HEK293 (cell line): ENCODE data around the gene F2R.

Experiments used
- CTCF ChIA-PET: fragments of 350-600 bp; formaldehyde crosslinking; extraction: SDS; loops from one replicate; lab custom pipeline; 2021; ENCODE audit warnings: antibody characterized with exemption; lab: Yijun Ruan, JAX
- POLR2A ChIA-PET: fragments of 300-600 bp; formaldehyde crosslinking; extraction: SDS; loops from one replicate; lab custom pipeline; 2020; ENCODE audit warnings: antibody characterized with exemption, inconsistent platforms; lab: Yijun Ruan, JAX
- H3K27ac ChIP-seq: fragments of 200-500 bp; sonication (Bioruptor generic); 2 replicates; pipeline ENCODE4 v1.5.1; 2014; ENCODE audit warnings: low read depth, low read length, control low read depth, inconsistent platforms; ENCODE audit errors: extremely low read depth
- H3K36me3 ChIP-seq, 2 experiments: fragments of 200-500 bp in 1 of 2; sonication (Bioruptor generic) in 1 of 2; 1 replicate in 1 of 2; 2 replicates in 1 of 2; pipeline ENCODE4 v1.5.1; 2014 to 2017; ENCODE audit warnings: inconsistent platforms in 2 of 2, low read length in 2 of 2; ENCODE audit not compliant: control insufficient read depth in 2 of 2, insufficient read depth in 1 of 2
- H3K4me1 ChIP-seq: fragments of 200-500 bp; sonication (Bioruptor generic); 2 replicates; pipeline ENCODE4 v1.5.1; 2014; ENCODE audit warnings: mild to moderate bottlenecking, low read length, inconsistent platforms; ENCODE audit not compliant: control insufficient read depth, insufficient read depth
- H3K4me3 ChIP-seq: 2 replicates; pipeline ENCODE4 v1.5.1; 2011; ENCODE audit warnings: low read depth, mild to moderate bottlenecking, control low read depth, low read length, moderate library complexity
- H3K9me3 ChIP-seq: fragments of 200-500 bp; sonication (Bioruptor generic); 2 replicates; pipeline ENCODE4 v1.5.1; 2014; ENCODE audit warnings: low read depth, low read length, inconsistent platforms; ENCODE audit not compliant: control insufficient read depth, insufficient read depth
- GLI4 ChIP-seq: fragments of 450-650 bp; formaldehyde crosslinking; IDR thresholded peaks from 2 replicates; pipeline ENCODE4 v1.5.1; 2016; ENCODE audit warnings: missing biosample characterization, missing genetic modification characterization
- HOXC10 ChIP-seq: sonication (generic); formaldehyde crosslinking; IDR thresholded peaks from 2 replicates; pipeline ENCODE4 v1.8.1; 2023; ENCODE audit warnings: mild to moderate bottlenecking, missing genetic modification reagents
- OSR2 ChIP-seq: fragments of 450-650 bp; formaldehyde crosslinking; IDR thresholded peaks from 2 replicates; pipeline ENCODE4 v1.5.1; 2016; ENCODE audit warnings: missing biosample characterization, missing genetic modification characterization
- REPIN1 ChIP-seq: fragments of 450-650 bp; formaldehyde crosslinking; IDR thresholded peaks from 2 replicates; pipeline ENCODE4 v1.5.1; 2017; ENCODE audit warnings: missing biosample characterization, missing genetic modification characterization, low read depth
- SCRT1 ChIP-seq: fragments of 450-650 bp; formaldehyde crosslinking; IDR thresholded peaks from 2 replicates; pipeline ENCODE4 v1.5.1; 2016; ENCODE audit warnings: missing biosample characterization, missing genetic modification characterization, borderline replicate concordance
- ZBTB1 ChIP-seq: fragments of 450-650 bp; formaldehyde crosslinking; IDR thresholded peaks from 2 replicates; pipeline ENCODE4 v1.5.1; 2016; ENCODE audit warnings: missing biosample characterization, missing genetic modification characterization
- ZBTB17 ChIP-seq: fragments of 450-650 bp; formaldehyde crosslinking; IDR thresholded peaks from 2 replicates; pipeline ENCODE4 v1.5.1; 2016; ENCODE audit warnings: missing biosample characterization, missing genetic modification characterization
- ZBTB48 ChIP-seq: fragments of 450-650 bp; formaldehyde crosslinking; IDR thresholded peaks from 2 replicates; pipeline ENCODE4 v1.5.1; 2016; ENCODE audit warnings: missing biosample characterization, missing genetic modification characterization
- ZNF174 ChIP-seq: fragments of 450-650 bp; formaldehyde crosslinking; IDR thresholded peaks from 2 replicates; pipeline ENCODE4 v1.5.0; 2017; ENCODE audit warnings: missing biosample characterization, mild to moderate bottlenecking, missing genetic modification characterization
- ZNF184 ChIP-seq: fragments of 450-650 bp; IDR thresholded peaks from 2 replicates; pipeline ENCODE4 v1.5.1; 2018; ENCODE audit warnings: missing biosample characterization, mild to moderate bottlenecking, missing genetic modification characterization
- ZNF24 ChIP-seq: fragments of 450-650 bp; formaldehyde crosslinking; IDR thresholded peaks from 2 replicates; pipeline ENCODE4 v1.5.1; 2016; ENCODE audit warnings: missing biosample characterization, missing genetic modification characterization
- ZNF394 ChIP-seq: fragments of 450-650 bp; formaldehyde crosslinking; IDR thresholded peaks from 2 replicates; pipeline ENCODE4 v1.5.1; 2016; ENCODE audit warnings: missing biosample characterization, missing genetic modification characterization, mild to moderate bottlenecking, moderate library complexity, borderline replicate concordance
- ZNF510 ChIP-seq: fragments of 450-650 bp; formaldehyde crosslinking; IDR thresholded peaks from 2 replicates; pipeline ENCODE4 v1.5.1; 2018; ENCODE audit warnings: mild to moderate bottlenecking, missing genetic modification characterization, missing biosample characterization; ENCODE audit not compliant: insufficient replicate concordance
- ZNF549 ChIP-seq: fragments of 450-650 bp; IDR thresholded peaks from 2 replicates; pipeline ENCODE4 v1.5.1; 2018; ENCODE audit warnings: missing biosample characterization, missing genetic modification characterization, mild to moderate bottlenecking, inconsistent platforms, moderate library complexity
- ZNF768 ChIP-seq: fragments of 450-650 bp; formaldehyde crosslinking; IDR thresholded peaks from 2 replicates; pipeline ENCODE4 v1.5.1; 2018; ENCODE audit warnings: missing biosample characterization, mild to moderate bottlenecking, missing genetic modification characterization
- ZNF785 ChIP-seq: fragments of 450-650 bp; formaldehyde crosslinking; IDR thresholded peaks from 2 replicates; pipeline ENCODE4 v1.5.1; 2016; ENCODE audit warnings: missing biosample characterization, missing genetic modification characterization
- ZNF830 ChIP-seq: fragments of 450-650 bp; IDR thresholded peaks from 2 replicates; pipeline ENCODE4 v1.5.0; 2018; ENCODE audit warnings: missing biosample characterization, missing genetic modification characterization, low read depth, mild to moderate bottlenecking, moderate library complexity
- TF ChIP-seq, protein P1 (sequence below): fragments of 450-650 bp; formaldehyde crosslinking; IDR thresholded peaks from 2 replicates; pipeline ENCODE4 v1.5.1; 2016; ENCODE audit warnings: missing biosample characterization, missing genetic modification characterization, borderline replicate concordance
- TF ChIP-seq, protein P2 (sequence below): fragments of 450-650 bp; formaldehyde crosslinking; IDR thresholded peaks from 2 replicates; pipeline ENCODE4 v1.5.1; 2017; ENCODE audit warnings: missing biosample characterization, missing genetic modification characterization
- TF ChIP-seq, protein P3 (sequence below): fragments of 450-650 bp; formaldehyde crosslinking; IDR thresholded peaks from 2 replicates; pipeline ENCODE4 v1.5.1; 2017; ENCODE audit warnings: missing biosample characterization, missing genetic modification characterization
- TF ChIP-seq, protein P4 (sequence below): fragments of 450-650 bp; formaldehyde crosslinking; IDR thresholded peaks from 2 replicates; pipeline ENCODE4 v1.5.1; 2016; ENCODE audit warnings: missing biosample characterization, missing genetic modification characterization, low read depth
- TF ChIP-seq, protein P5 (sequence below): fragments of 450-650 bp; formaldehyde crosslinking; IDR thresholded peaks from 2 replicates; pipeline ENCODE4 v1.5.1; 2016; ENCODE audit warnings: missing biosample characterization, missing genetic modification characterization

F2R gene

DNA sequence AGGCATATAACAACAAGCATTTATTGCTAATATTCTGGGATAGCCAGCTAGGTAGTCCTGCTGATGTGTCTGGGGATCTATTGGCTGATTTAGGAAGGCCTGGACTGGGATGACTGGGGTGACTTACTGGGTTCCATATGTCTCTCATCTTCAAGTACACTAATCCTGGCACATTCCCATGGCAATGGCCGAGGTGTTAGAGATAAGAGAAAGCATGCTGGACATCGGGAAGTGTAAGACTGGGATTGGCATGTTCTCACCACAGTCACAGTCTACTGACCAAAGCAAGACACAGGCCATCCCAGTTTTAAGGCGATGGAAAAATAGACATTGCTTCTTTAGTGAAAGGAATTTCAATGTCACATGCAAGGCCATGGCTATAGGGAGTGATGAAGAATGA, 29.7 kb downstream of the F2R start (continued):
- TF ChIP-seq, protein P1, sequence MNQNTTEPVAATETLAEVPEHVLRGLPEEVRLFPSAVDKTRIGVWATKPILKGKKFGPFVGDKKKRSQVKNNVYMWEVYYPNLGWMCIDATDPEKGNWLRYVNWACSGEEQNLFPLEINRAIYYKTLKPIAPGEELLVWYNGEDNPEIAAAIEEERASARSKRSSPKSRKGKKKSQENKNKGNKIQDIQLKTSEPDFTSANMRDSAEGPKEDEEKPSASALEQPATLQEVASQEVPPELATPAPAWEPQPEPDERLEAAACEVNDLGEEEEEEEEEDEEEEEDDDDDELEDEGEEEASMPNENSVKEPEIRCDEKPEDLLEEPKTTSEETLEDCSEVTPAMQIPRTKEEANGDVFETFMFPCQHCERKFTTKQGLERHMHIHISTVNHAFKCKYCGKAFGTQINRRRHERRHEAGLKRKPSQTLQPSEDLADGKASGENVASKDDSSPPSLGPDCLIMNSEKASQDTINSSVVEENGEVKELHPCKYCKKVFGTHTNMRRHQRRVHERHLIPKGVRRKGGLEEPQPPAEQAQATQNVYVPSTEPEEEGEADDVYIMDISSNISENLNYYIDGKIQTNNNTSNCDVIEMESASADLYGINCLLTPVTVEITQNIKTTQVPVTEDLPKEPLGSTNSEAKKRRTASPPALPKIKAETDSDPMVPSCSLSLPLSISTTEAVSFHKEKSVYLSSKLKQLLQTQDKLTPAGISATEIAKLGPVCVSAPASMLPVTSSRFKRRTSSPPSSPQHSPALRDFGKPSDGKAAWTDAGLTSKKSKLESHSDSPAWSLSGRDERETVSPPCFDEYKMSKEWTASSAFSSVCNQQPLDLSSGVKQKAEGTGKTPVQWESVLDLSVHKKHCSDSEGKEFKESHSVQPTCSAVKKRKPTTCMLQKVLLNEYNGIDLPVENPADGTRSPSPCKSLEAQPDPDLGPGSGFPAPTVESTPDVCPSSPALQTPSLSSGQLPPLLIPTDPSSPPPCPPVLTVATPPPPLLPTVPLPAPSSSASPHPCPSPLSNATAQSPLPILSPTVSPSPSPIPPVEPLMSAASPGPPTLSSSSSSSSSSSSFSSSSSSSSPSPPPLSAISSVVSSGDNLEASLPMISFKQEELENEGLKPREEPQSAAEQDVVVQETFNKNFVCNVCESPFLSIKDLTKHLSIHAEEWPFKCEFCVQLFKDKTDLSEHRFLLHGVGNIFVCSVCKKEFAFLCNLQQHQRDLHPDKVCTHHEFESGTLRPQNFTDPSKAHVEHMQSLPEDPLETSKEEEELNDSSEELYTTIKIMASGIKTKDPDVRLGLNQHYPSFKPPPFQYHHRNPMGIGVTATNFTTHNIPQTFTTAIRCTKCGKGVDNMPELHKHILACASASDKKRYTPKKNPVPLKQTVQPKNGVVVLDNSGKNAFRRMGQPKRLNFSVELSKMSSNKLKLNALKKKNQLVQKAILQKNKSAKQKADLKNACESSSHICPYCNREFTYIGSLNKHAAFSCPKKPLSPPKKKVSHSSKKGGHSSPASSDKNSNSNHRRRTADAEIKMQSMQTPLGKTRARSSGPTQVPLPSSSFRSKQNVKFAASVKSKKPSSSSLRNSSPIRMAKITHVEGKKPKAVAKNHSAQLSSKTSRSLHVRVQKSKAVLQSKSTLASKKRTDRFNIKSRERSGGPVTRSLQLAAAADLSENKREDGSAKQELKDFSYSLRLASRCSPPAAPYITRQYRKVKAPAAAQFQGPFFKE (tag by site-specific recombination): no peak
- TF ChIP-seq ZNF24 (tag by site-specific recombination) (no peak), ZNF510 (tag by site-specific recombination) (no peak), HOXC10 (CRISPR knock-in tag) (no peak)
- TF ChIP-seq, protein P2, sequence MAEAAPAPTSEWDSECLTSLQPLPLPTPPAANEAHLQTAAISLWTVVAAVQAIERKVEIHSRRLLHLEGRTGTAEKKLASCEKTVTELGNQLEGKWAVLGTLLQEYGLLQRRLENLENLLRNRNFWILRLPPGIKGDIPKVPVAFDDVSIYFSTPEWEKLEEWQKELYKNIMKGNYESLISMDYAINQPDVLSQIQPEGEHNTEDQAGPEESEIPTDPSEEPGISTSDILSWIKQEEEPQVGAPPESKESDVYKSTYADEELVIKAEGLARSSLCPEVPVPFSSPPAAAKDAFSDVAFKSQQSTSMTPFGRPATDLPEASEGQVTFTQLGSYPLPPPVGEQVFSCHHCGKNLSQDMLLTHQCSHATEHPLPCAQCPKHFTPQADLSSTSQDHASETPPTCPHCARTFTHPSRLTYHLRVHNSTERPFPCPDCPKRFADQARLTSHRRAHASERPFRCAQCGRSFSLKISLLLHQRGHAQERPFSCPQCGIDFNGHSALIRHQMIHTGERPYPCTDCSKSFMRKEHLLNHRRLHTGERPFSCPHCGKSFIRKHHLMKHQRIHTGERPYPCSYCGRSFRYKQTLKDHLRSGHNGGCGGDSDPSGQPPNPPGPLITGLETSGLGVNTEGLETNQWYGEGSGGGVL (tag by site-specific recombination): no peak

DNA sequence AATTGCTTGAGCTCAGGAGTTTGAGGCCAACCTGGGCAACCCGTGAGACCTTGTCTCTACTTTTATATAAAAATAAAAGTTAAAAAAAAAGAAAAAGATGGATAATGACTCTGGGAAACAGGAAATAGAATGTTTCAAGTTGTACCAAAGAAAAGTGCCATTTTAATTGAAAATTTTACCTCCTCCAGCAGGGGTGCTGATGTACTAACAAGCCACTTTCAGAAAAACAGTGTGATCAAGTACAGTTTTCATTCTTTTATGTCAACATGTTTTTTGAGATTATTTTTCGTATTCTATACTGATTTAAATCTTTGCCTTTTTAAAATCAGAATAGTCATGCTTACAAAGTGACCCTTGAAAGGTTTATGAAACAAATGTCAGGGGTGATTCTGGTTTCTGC, 30.8 kb downstream of the F2R start:
- ChIA-PET POLR2A (no interaction called here), CTCF (interaction anchor here (0.6 to 2.6 kb wide), 2 partner anchors 28 to 1077 kb away, joined by 4 to 14 read pairs; no protein-coding TSS in a partner anchor)
- Histone ChIP-seq H3K4me1 (no peaks in the 10 kb centered on the region), H3K9me3 (no peaks in the 10 kb centered on the region), H3K4me3 (no peak overlapping the region), H3K36me3 (no peaks in the 10 kb centered on the region), H3K27ac (no peak overlapping the region)
- TF ChIP-seq ZNF785 (tag by site-specific recombination): no peak
- TF ChIP-seq ZBTB17 (tag by site-specific recombination): no peak
- no peak for TF ChIP-seq REPIN1 (tag by site-specific recombination)
- no peak for TF ChIP-seq ZNF549 (tag by site-specific recombination)
- TF ChIP-seq GLI4: no peak
- TF ChIP-seq ZNF394: no peak
- TF ChIP-seq ZNF184 (tag by site-specific recombination): no peak
- no peak for TF ChIP-seq ZBTB1

DNA sequence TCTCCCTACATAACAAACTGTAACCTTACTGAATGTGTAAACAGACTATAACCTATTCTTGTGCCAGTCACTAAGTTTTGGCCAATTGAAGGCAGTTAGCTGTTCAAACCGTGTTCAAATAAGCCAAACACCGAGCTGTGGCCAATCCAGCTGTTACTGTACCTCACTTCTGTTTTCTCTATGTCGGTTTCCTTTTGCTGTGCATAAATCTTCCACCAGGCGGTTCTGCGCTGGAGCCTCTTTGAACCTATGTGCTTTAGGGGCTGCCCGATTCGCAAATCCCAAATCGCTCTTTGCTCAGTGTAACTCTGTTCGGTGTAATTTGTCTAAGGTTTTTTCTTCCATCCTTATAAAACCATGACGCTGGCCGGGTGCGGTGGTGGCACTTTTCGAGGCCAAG, 31.8 kb downstream of the F2R start:
- no peak overlapping the region for H3K4me3 ChIP-seq
- H3K4me1 ChIP-seq: no peaks in the 10 kb centered on the region
- POLR2A ChIA-PET: no interaction called here
- H3K36me3 ChIP-seq: no peaks in the 10 kb centered on the region
- H3K9me3 ChIP-seq: no peaks in the 10 kb centered on the region
- CTCF ChIA-PET: interaction anchor here (2.6 kb wide), 1 partner anchor 26 kb away, joined by 14 read pairs; no protein-coding TSS in a partner anchor
- no peak overlapping the region for H3K27ac ChIP-seq
- TF ChIP-seq, protein P3, sequence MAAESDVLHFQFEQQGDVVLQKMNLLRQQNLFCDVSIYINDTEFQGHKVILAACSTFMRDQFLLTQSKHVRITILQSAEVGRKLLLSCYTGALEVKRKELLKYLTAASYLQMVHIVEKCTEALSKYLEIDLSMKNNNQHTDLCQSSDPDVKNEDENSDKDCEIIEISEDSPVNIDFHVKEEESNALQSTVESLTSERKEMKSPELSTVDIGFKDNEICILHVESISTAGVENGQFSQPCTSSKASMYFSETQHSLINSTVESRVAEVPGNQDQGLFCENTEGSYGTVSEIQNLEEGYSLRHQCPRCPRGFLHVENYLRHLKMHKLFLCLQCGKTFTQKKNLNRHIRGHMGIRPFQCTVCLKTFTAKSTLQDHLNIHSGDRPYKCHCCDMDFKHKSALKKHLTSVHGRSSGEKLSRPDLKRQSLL (tag by site-specific recombination): no peak
- TF ChIP-seq ZNF830 (tag by site-specific recombination) (no peak), ZBTB48 (tag by site-specific recombination) (no peak), SCRT1 (no peak), ZNF768 (tag by site-specific recombination) (no peak), ZNF174 (tag by site-specific recombination) (no peak), OSR2 (tag by site-specific recombination) (no peak)
- TF ChIP-seq, protein P4, sequence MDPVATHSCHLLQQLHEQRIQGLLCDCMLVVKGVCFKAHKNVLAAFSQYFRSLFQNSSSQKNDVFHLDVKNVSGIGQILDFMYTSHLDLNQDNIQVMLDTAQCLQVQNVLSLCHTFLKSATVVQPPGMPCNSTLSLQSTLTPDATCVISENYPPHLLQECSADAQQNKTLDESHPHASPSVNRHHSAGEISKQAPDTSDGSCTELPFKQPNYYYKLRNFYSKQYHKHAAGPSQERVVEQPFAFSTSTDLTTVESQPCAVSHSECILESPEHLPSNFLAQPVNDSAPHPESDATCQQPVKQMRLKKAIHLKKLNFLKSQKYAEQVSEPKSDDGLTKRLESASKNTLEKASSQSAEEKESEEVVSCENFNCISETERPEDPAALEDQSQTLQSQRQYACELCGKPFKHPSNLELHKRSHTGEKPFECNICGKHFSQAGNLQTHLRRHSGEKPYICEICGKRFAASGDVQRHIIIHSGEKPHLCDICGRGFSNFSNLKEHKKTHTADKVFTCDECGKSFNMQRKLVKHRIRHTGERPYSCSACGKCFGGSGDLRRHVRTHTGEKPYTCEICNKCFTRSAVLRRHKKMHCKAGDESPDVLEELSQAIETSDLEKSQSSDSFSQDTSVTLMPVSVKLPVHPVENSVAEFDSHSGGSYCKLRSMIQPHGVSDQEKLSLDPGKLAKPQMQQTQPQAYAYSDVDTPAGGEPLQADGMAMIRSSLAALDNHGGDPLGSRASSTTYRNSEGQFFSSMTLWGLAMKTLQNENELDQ (tag by site-specific recombination): no peak
- TF ChIP-seq, protein P5, sequence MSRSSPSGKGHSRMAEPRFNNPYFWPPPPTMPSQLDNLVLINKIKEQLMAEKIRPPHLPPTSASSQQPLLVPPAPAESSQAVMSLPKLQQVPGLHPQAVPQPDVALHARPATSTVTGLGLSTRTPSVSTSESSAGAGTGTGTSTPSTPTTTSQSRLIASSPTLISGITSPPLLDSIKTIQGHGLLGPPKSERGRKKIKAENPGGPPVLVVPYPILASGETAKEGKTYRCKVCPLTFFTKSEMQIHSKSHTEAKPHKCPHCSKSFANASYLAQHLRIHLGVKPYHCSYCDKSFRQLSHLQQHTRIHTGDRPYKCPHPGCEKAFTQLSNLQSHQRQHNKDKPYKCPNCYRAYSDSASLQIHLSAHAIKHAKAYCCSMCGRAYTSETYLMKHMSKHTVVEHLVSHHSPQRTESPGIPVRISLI (tag by site-specific recombination): no peak
